K562 (cell line): ENCODE measurements around the gene WDR90. TPM values are rescaled to one million over a fixed set of nuclear protein-coding genes. Genes with fewer than 3 reads are reported as not detected.
A peak's percentile ranks its signal among the peaks of the same experiment; 100 is the strongest.

Source experiments
- ATAC-seq: fragments of 200-7000 bp; cut with Tn5 transposase; 3 replicates; pipeline ENCODE4 v1.9.1; 2020; ENCODE audit warnings: moderate library complexity
- BruUV-seq: library from RNA; stranded (reverse); fragments of 400-500 nt; replicated peaks from 2 replicates; lab custom pipeline; 2021; lab: Mats Ljungman, UMichigan
- CTCF ChIA-PET: fragments of 300-600 bp; formaldehyde crosslinking; extraction: SDS; loops from one replicate; lab custom pipeline; 2021; ENCODE audit warnings: low intra/inter-chr PET ratio; lab: Yijun Ruan, JAX
- POLR2A ChIA-PET: fragments of 300-600, 350-650 bp; sonication (Branson Sonifier 250); formaldehyde crosslinking; extraction: SDS; loops from one replicate; lab custom pipeline; 2021; ENCODE audit warnings: antibody characterized with exemption, inconsistent platforms; lab: Yijun Ruan, JAX
- DNase-seq, 4 experiments: peaks; one replicate each; pipeline versions ENCODE4 v3.0.0 to v3.0.0-alpha.2; 2011 to 2018; ENCODE audit warnings: low spot score in 3 of 4, mixed read lengths in 3 of 4; ENCODE audit errors: extremely low read depth in 1 of 4
- FAIRE-seq: peaks from 2 replicates; lab custom pipeline; 2011; peaks lifted over from hg19 to GRCh38; lab: Jason Lieb, UNC
- H2AFZ ChIP-seq: 2 replicates; pipeline ENCODE4 v1.6.0; 2011; ENCODE audit warnings: low read depth, low read length, control low read depth, inconsistent platforms
- H3K27ac ChIP-seq: fragments of 200-600 bp; 3 replicates; pipeline ENCODE4 v1.8.0; 2011; ENCODE audit warnings: low read depth, mild to moderate bottlenecking, control low read depth, inconsistent platforms, low read length, moderate library complexity, mixed read lengths; ENCODE audit errors: extremely low read depth
- H3K27me3 ChIP-seq, 2 experiments: fragments of 300-600 bp in 1 of 2; 2 replicates in 1 of 2; 3 replicates in 1 of 2; pipeline versions ENCODE4 v1.6.0 to v1.8.0; 2011; ENCODE audit warnings: inconsistent platforms in 2 of 2, low read length in 2 of 2, mild to moderate bottlenecking in 1 of 2, mixed read lengths in 1 of 2, moderate library complexity in 1 of 2; ENCODE audit not compliant: control insufficient read depth in 2 of 2, insufficient read depth in 2 of 2
- H3K36me3 ChIP-seq: fragments of 300-600 bp; 3 replicates; pipeline ENCODE4 v1.8.0; 2011; ENCODE audit warnings: mild to moderate bottlenecking, low read length, inconsistent platforms; ENCODE audit not compliant: control insufficient read depth, insufficient read depth
- H3K4me1 ChIP-seq, 2 experiments: fragments of 200-600 bp in 1 of 2; replicated peaks in 1 of 2; 2 replicates in 1 of 2; 3 replicates in 1 of 2; pipeline versions ENCODE4 v1.5.1 to v1.8.0; 2011; ENCODE audit warnings: inconsistent platforms in 2 of 2, low read length in 2 of 2, mild to moderate bottlenecking in 1 of 2, mixed read lengths in 1 of 2, moderate library complexity in 1 of 2; ENCODE audit not compliant: control insufficient read depth in 2 of 2, insufficient read depth in 2 of 2
- H3K4me2 ChIP-seq: 2 replicates; pipeline ENCODE4 v1.6.1; 2011; ENCODE audit warnings: low read length, control low read depth, inconsistent platforms, mixed read lengths; ENCODE audit not compliant: insufficient read depth
- H3K4me3 ChIP-seq: fragments of 200-600 bp; sonication (generic), shearing (Covaris generic); 2 replicates; pipeline ENCODE4 v1.5.1; 2016; ENCODE audit warnings: control low read depth, inconsistent platforms
- H3K79me2 ChIP-seq: fragments of 200-600 bp; 3 replicates; pipeline ENCODE4 v1.8.0; 2011; ENCODE audit warnings: low read length, inconsistent platforms; ENCODE audit not compliant: control insufficient read depth, insufficient read depth
- H3K9ac ChIP-seq, 2 experiments: 2 replicates each; pipeline versions ENCODE4 v1.6.0 to v1.6.1; 2011; ENCODE audit warnings: low read depth in 2 of 2, low read length in 2 of 2, control low read depth in 1 of 2, inconsistent platforms in 1 of 2, mild to moderate bottlenecking in 1 of 2, mixed read lengths in 1 of 2; ENCODE audit not compliant: insufficient read depth in 1 of 2
- H3K9me1 ChIP-seq: one replicate; pipeline ENCODE4 v1.6.0; 2011; ENCODE audit warnings: inconsistent platforms, mild to moderate bottlenecking, low read length, moderate library complexity; ENCODE audit not compliant: control insufficient read depth, insufficient read depth
- H3K9me3 ChIP-seq: replicated peaks from 2 replicates; pipeline ENCODE4 v1.5.1; 2011; ENCODE audit warnings: low read depth, low read length, inconsistent platforms; ENCODE audit not compliant: control insufficient read depth, insufficient read depth
- H4K20me1 ChIP-seq: replicated peaks from 2 replicates; pipeline ENCODE4 v1.6.1; 2011; ENCODE audit warnings: low read length, inconsistent platforms, mixed read lengths; ENCODE audit not compliant: control insufficient read depth, insufficient read depth
- CBFA2T2 ChIP-seq: fragments of 450-650 bp; conservative IDR thresholded peaks from 2 replicates; pipeline ENCODE4 v1.6.1; 2017; ENCODE audit warnings: mild to moderate bottlenecking
- CREB1 ChIP-seq, 2 experiments: sonication (generic) in 1 of 2; formaldehyde crosslinking in 1 of 2; IDR thresholded peaks; 2 replicates each; pipeline versions ENCODE4 v1.6.1 to v1.8.0; 2012 to 2022; ENCODE audit warnings: inconsistent platforms in 1 of 2, mild to moderate bottlenecking in 1 of 2, missing genetic modification reagents in 1 of 2, moderate library complexity in 1 of 2
- POLR2G ChIP-seq: fragments of 200-400 bp; formaldehyde crosslinking; IDR thresholded peaks from 2 replicates; pipeline ENCODE4 v1.6.1; 2017; ENCODE audit warnings: low read depth, mild to moderate bottlenecking, antibody characterized with exemption, low read length, moderate library complexity
- WGBS: fragments of 100-300 bp; shearing (Covaris generic); methylation state at CpG from one replicate; pipeline ENCODE4 v1.1.6; 2016; ENCODE audit warnings: low coverage, mixed read lengths; ENCODE audit not compliant: insufficient coverage; ENCODE audit errors: missing lambda C conversion rate; 5-methylcytosine and 5-hydroxymethylcytosine counted together
- in situ Hi-C: fragments of 300-500 bp; cut with MboI; formaldehyde crosslinking; loops from 4 replicates; pipeline ENCODE4 v1.15.0; 2018; ENCODE audit warnings: inconsistent platforms, mixed read lengths
- intact Hi-C: fragments of 100-400 bp; cut with micrococcal nuclease; formaldehyde crosslinking; loops from 2 replicates; pipeline ENCODE4 v1.14.2; 2022
- polyA plus RNA-seq, 8 experiments: library from polyadenylated mRNA; depleted of rRNA in 4 of 8; stranded (reverse) in 5 of 8; unstranded in 3 of 8; fragments of >200 nt; fragmentation: Nextera tagmentation in 2 of 8; fragmentation: Illumina TruSeq in 1 of 8; extraction: Ambion mirVana in 2 of 8; extraction: Trizol in 1 of 8; gene quantifications; 2 replicates each; pipeline versions ENCODE4 v1.2.1 to v1.2.3, GENCODE V29; 2011 to 2014; ENCODE audit warnings: inconsistent platforms in 1 of 8, missing spikeins in 1 of 8
- total RNA-seq, 7 experiments: library from RNA; depleted of rRNA in 6 of 7; stranded (reverse); fragments of >200 nt in 6 of 7; fragmentation: Illumina TruSeq in 2 of 7; extraction: Trizol in 2 of 7; gene quantifications; 2 replicates each; pipeline versions ENCODE4 v1.2.1 to v1.2.3, GENCODE V29; 2011 to 2021; ENCODE audit warnings: low replicate concordance in 1 of 7

WDR90 gene
- total and polyA plus RNA-seq, 9 of the 15 experiments (the other 6 are each of a cell fraction or from before 2014, with no cell fraction given) = 0.44 to 12.6 (median 3.3) TPM

DNA sequence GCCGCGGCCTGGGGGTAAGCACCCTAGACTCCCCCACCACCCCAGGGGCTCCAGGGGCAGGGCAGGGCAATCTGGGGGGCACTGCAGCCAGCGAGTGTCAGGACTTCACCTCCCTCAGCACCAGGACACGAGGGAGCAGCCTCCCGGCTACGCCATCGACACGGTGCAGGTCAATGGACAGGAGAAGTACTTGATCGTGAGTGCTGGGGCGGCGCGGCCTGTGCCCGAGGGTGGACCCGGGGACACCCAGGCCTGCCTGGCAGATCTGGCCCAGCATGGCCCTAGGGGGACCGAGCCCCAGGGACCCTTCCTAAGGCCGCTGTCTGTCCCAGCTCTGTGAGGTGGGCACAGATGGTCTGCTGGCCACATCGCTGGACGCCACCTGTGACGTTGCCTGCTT lies 23.2 kb downstream of the WDR90 start (continued):
- no peak for TF ChIP-seq CBFA2T2

DNA sequence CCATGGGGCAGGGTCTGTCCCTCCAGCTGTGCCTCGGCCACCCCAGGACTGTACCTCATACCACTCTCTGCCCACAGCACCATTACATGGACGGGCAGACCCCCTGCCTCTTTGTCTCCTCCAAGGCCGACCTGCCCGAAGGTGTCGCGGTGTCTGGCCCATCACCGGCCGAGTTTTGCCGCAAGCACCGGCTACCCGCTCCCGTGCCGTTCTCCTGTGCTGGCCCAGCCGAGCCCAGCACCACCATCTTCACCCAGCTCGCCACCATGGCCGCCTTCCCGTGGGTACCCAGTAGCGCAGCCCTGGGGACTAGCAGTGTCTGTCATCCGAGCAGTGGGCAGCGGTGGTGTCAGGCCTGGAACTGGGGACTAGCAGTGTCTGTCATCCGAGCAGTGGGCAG lies 23.7 kb downstream of the WDR90 start:
- intact Hi-C loops = no loop called here
- ChIA-PET CTCF (interaction anchor here (0.6 kb wide), 1 partner anchor 94 kb away, joined by 3 read pairs; no protein-coding TSS in a partner anchor), POLR2A (interaction anchor here (0.7 to 1.6 kb wide), 5 partner anchors 10 to 106 kb away, joined by 3 to 5 read pairs (median 3); partner anchors contain the start of gene NHLRC4)
- Histone ChIP-seq H2AFZ (no peak overlapping the region), H3K27ac (no peak overlapping the region), H3K9me3 (no peaks in the 10 kb centered on the region), H3K27me3 (no peaks in the 10 kb centered on the region)
- ATAC-seq = no peak
- WGBS = over 99% methylated on average over 19 of the region's 21 CpGs
- DNase-seq = no peak
- BruUV-seq = no TSS peak
- TF ChIP-seq CREB1 (IDR thresholded peaks at IDR 0.05) (no peak), CREB1 (CRISPR knock-in tag; IDR thresholded peaks at IDR 0.05) (no peak), POLR2G (0 out of 2 replicates have a peak, but pooled peaks have one; percentile 30)
- TF ChIP-seq, all 486 proteins: peak for 1
- Histone ChIP-seq H3K4me2 (no peak overlapping the region), H3K9ac (peak overlapping the region in 1 of 2 experiments; percentile 61; a peak in 1 of 4 replicates), H3K4me1 (peaks cover 19 to 98% of the 10 kb centered on the region in 2 experiments), H3K36me3 (peaks cover 63% of the 10 kb centered on the region), H3K79me2 (peaks cover 28% of the 10 kb centered on the region), H3K9me1 (no peaks in the 10 kb centered on the region), H4K20me1 (0 out of 2 replicates have a peak, but pooled peaks cover 4% of the 10 kb centered on the region), H3K4me3 (no peak overlapping the region)
- FAIRE-seq = no peak
- in situ Hi-C loops = loop anchor here (10.0 kb wide), 1 partner anchor 278 kb away; the partner anchor contains the start of gene NME4
